Breast epithelium (tissue), 3 donors: ENCODE results near the gene NFAT5.

Experiments
- POLR2A ChIP-seq: fragments of 450-650 bp; IDR thresholded peaks from one replicate; pipeline ENCODE4 v1.6.1; 2016; ENCODE audit warnings: antibody characterized with exemption, mild to moderate bottlenecking, moderate library complexity
- TF ChIP-seq, protein P1 (sequence below), 3 donors: fragments of 450-650 bp; IDR thresholded peaks; one replicate each; pipeline ENCODE4 v1.5.1; 2016 to 2017; ENCODE audit warnings: antibody characterized with exemption in 3 of 3, mild to moderate bottlenecking in 3 of 3, moderate library complexity in 3 of 3

DNA sequence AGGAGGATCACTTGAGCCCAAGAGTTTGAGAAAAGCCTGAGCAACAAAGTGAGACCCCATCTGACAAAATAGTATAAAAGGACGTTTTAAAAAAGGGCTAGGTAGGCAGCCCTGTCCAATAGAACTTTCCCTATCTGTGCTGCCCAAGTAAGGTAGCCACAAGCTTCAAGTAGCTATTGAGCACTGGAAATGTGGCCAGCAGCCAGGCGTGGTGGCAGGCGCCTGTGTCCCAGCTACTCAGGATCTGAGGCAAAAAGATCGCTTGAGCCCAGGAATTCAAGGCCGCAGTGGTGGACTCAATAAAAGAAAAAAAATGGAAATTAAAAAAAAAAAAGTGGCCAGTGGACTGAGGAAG lies 162.1 kb downstream of the NFAT5 start:
- TF ChIP-seq POLR2A, result no peak
- TF ChIP-seq, protein P1, sequence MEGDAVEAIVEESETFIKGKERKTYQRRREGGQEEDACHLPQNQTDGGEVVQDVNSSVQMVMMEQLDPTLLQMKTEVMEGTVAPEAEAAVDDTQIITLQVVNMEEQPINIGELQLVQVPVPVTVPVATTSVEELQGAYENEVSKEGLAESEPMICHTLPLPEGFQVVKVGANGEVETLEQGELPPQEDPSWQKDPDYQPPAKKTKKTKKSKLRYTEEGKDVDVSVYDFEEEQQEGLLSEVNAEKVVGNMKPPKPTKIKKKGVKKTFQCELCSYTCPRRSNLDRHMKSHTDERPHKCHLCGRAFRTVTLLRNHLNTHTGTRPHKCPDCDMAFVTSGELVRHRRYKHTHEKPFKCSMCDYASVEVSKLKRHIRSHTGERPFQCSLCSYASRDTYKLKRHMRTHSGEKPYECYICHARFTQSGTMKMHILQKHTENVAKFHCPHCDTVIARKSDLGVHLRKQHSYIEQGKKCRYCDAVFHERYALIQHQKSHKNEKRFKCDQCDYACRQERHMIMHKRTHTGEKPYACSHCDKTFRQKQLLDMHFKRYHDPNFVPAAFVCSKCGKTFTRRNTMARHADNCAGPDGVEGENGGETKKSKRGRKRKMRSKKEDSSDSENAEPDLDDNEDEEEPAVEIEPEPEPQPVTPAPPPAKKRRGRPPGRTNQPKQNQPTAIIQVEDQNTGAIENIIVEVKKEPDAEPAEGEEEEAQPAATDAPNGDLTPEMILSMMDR (IDR thresholded peaks at IDR 0.05), result no peak
